HEK293 (cell line): ENCODE results near the gene PLXNA3.

ENCODE experiments used
- CTCF ChIP-seq: fragments of 450-650 bp; formaldehyde crosslinking; IDR thresholded peaks from 2 replicates; pipeline ENCODE4 v1.5.1; 2016; ENCODE audit warnings: missing biosample characterization, missing genetic modification characterization
- HOXA7 ChIP-seq: sonication (generic); formaldehyde crosslinking; IDR thresholded peaks from 2 replicates; pipeline ENCODE4 v1.8.1; 2022; ENCODE audit warnings: missing genetic modification reagents, borderline replicate concordance
- PATZ1 ChIP-seq: fragments of 450-650 bp; formaldehyde crosslinking; IDR thresholded peaks from 2 replicates; pipeline ENCODE4 v1.5.1; 2016; ENCODE audit warnings: missing biosample characterization, missing genetic modification characterization
- RBAK ChIP-seq: fragments of 450-650 bp; formaldehyde crosslinking; IDR thresholded peaks from 2 replicates; pipeline ENCODE4 v1.5.1; 2016; ENCODE audit warnings: missing biosample characterization, missing genetic modification characterization
- SP7 ChIP-seq: fragments of 450-650 bp; formaldehyde crosslinking; IDR thresholded peaks from 2 replicates; pipeline ENCODE4 v1.5.1; 2016; ENCODE audit warnings: missing biosample characterization, missing genetic modification characterization
- ZBTB49 ChIP-seq: fragments of 450-650 bp; formaldehyde crosslinking; IDR thresholded peaks from 2 replicates; pipeline ENCODE4 v1.5.1; 2016; ENCODE audit warnings: missing biosample characterization, missing genetic modification characterization, low read depth
- ZFP37 ChIP-seq: fragments of 450-650 bp; formaldehyde crosslinking; IDR thresholded peaks from 2 replicates; pipeline ENCODE4 v1.5.1; 2016; ENCODE audit warnings: missing biosample characterization, missing genetic modification characterization
- ZNF324 ChIP-seq: fragments of 450-650 bp; formaldehyde crosslinking; IDR thresholded peaks from 2 replicates; pipeline ENCODE4 v1.5.1; 2016; ENCODE audit warnings: missing biosample characterization, missing genetic modification characterization
- ZNF488 ChIP-seq: fragments of 450-650 bp; formaldehyde crosslinking; IDR thresholded peaks from 2 replicates; pipeline ENCODE4 v1.5.1; 2016; ENCODE audit warnings: missing biosample characterization, missing genetic modification characterization

GRCh38 chrX:154526901-154527675 lies 69.0 kb downstream of the PLXNA3 start:
- no peak for TF ChIP-seq ZBTB49 (tag by site-specific recombination)
- TF ChIP-seq SP7 (tag by site-specific recombination), result no peak
- TF ChIP-seq ZFP37 (tag by site-specific recombination), result no peak
- no peak for TF ChIP-seq ZNF324 (tag by site-specific recombination)
- no peak; the same call in 1 of the 2 replicates for TF ChIP-seq CTCF (tag by site-specific recombination)
- no peak for TF ChIP-seq HOXA7 (CRISPR knock-in tag)
- TF ChIP-seq PATZ1 (tag by site-specific recombination), result no peak
- TF ChIP-seq RBAK, result no peak
- no peak for TF ChIP-seq ZNF488 (tag by site-specific recombination)
